NK-92 (cell line): ENCODE measurements around the gene KRAS.
"Not testable (repeated sequence)": the region's sequence is repeated elsewhere in the genome, so short reads cannot be mapped to it uniquely, and the experiment has no call there.

Experiments
- DNase-seq: peaks from one replicate; lab custom pipeline; 2025; ENCODE audit not compliant: unreplicated experiment; lab: John Stamatoyannopoulos, UW

The KRAS gene

DNA sequence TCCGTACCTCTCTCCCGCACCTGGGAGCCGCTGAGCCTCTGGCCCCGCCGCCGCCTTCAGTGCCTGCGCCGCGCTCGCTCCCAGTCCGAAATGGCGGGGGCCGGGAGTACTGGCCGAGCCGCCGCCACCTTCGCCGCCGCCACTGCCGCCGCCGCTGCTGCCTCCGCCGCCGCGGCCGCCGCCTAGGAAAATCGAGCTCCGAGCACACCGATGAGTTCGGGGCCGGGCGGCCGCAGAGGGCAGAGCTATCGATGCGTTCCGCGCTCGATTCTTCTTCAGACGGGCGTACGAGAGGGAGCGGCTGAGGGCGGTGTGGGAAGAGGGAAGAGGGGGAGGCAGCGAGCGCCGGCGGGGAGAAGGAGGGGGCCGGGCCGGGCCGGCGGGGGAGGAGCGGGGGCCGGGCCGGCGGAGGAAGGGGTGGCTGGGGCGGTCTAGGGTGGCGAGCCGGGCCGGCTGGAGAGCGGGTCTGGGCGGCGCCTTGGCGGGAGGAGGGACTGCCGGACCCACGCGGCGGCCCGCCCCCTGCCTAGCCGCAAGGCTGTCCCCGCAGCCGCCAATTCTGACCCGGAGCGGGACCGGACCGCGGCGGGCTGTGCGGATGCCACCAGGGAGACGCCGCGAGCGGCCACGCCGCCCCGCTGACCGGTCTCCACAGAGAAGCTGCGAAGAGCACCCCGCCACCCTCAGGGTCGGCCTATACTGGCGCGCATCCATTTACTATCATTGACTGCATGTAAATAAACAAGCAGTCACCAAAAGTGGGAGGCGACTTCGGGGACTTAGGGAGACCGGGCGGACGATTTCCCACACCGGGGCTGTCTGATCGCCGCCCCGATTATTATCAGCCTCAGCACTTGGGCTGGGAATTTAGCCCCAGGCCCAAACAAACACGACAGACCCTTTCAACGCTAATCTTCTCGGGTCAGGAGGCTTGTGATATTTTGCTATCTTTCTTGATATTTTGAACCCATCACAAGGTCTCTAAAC lies at the start of gene KRAS:
Gene KRAS, minus strand, starts transcription at position 186 of the 987 bp plus-strand sequence.
- peak; percentile 36 for DNase-seq

DNA sequence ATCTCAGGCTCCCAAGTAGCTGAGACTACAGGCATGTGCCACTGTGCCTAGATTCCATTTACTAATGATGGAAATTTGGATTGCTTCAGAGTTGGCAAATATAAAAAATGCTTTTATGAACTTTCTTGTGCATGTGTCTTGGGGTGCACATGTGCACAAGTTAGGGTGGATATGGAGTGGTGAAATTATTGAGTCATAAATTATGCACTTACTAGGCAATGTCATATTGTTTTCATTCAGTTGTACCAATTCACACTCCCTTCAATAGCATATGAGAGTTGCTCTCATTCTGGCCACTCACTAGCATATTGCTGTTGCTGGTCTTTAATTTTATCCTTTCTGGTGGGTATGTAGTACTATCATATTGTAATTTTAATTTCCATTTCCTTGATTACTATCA lies 45.7 kb upstream of the KRAS start:
- no peak for DNase-seq

DNA sequence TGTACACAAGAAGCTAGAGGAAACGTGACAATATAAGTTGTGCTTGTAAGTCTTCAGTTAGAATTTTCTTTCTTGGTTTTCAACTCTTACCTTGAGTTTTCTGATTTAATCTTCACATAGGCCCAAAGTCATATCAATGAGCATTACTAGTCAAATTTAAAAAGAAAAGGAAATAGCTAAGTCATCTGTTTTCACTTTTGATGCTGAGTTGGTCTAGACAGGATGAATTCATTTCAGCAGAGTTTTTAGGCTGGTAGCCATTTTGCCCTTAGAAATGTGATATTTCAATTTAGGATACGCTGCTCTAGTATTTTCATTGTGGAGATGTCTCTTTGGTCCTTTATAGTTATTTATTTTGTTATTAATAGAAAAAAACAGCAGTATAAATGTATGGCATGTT lies 44.6 kb upstream of the KRAS start:
- DNase-seq: no peak

DNA sequence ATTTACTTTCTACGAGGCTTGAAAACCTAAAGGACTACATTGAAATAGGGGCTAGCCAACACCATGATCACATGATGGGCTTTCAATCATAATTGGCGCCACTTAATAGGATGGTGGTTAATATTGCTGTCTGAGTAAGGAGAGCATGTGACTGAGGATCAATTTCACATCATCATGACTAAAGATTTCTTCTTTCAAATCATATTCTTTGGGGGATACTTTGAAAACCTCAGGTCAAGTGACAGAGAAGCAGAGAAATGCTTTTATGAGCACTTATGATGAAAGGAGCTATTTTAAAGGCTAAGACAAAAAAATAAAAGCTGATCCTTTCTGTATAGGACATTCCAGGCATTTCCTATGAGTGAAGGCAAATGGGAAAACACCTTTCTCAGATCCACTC lies 42.9 kb upstream of the KRAS start:
- DNase-seq: no peak

DNA sequence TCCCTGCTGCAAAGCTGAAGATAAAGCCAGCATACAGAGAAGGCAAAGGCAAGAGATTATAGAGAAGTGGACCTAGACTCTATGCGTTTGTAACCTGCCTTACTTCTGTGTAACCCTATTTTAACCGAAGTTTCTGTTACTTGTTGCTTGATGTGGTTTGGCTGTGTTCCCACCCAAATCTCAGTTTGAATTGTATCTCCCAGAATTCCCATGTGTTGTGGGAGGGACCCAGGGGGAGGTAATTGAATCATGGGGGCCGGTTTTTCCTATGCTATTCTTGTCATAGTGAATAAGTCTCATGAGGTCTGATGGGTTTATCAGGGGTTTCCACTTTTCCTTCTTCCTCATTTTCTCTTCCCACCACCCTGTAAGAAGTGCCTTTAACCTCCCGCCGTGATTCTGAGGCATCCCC lies 42.1 kb upstream of the KRAS start:
- DNase-seq: not testable (repeated sequence)

DNA sequence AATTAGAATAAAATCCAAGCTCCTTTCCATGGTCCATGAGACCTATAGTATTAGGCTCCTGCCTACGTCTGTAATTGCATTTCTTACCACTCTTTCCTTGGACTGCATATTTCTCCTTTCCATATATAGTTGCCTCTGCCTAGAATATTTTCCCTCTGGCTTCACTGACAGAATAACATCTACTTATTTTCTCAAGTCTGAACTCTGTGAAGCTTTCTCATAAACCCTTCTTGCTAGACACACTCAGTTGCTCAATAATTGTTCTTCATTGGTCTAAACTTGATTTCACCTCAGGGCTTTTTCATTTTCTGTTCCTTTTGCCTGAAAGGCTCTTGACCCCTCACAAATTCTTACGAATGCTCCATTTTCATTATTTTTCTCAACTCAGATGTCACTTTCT lies 36.9 kb upstream of the KRAS start:
- DNase-seq: no peak

DNA sequence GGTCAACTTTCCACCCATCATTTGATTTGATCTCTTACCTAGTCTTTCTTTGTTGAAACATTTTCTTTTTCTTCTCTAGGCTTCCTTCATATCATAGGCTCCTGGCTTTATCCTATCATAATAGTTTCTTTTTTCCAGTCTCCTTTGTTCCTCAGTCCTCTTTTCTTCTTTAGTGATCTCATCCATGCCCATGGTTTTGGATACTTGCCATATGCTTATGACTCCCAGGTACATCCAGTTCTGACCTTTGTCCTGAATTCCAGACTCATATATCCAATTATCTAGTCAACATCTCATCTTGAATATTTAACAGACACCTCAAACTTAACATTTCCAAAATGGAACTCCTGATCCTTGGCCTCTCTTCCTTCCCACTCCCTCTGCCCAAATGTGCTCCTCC lies 36.1 kb upstream of the KRAS start:
- DNase-seq: no peak

DNA sequence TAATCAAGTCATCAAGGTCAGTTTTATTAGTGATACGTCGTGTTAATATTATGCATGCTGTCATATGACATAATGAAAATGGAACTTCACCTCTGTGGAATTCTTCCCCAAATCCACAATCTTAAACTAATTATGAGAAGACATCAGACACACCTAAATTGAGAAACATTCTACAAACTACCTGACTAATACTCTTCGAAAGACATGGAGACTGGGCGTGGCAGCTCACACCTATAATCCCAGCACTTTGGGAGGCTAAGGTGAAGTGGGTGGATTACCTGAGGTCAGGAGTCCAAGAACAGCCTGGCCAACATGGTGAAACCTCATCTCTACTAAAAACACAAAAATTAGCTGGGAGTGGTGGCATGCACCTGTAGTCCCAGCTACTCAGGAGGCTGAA lies 33.3 kb upstream of the KRAS start:
- no peak for DNase-seq

DNA sequence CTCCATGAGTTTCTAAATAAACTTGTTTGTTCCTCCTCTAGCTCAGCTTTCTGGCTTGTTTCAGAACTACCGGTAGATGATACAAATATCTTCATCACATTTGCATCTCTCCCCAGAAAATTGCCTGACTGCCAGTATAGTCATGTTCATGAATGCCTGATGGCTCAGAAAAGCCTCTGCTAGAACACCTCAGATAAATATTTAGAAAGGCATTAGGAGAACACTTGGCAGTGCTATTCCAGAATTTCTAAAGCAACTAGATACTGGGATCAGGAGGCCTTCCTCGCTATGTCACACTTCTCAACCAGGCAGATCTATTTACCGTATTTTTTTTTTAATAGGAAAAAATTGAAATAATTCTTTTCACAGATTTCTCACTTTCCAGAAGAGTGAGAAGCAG lies 32.3 kb upstream of the KRAS start:
- no peak for DNase-seq

DNA sequence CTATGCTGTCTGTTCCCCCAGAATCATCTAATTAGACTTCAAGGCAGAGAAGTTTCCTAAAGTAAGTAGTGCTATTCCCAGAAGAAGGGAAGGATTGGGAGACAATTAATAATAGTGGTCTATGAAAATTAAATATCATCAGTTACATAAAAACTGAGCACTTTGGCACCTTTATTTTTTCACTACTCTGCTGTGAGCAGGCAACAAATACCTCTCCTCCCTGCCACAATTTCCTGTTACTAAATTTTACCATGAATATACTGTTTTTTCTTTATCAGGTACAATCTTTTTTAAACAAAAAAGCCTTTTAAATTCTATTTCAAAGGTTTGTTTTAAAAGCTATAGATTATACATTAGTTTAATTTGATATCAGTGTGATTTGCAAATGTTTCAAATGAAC lies 29.4 kb upstream of the KRAS start:
- no peak for DNase-seq

DNA sequence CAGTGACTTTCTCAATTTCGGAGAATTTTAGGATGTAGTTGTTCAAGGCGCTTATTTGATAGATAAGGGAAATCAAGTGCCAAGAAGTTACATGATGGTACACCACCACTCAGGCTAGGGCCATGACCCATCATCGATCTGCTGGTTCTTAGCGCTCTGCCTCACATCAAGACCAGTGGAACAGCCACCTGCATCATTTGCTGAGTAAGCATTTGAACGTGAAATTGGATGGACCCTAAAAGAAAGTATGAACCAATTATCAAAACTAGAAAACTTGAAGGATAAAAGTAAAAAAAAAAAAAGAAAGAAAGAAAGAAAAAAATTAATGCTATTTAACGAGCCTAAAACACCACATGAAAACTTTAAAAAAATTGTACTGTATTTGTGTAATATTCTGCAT lies 27.5 kb upstream of the KRAS start:
- no peak for DNase-seq

DNA sequence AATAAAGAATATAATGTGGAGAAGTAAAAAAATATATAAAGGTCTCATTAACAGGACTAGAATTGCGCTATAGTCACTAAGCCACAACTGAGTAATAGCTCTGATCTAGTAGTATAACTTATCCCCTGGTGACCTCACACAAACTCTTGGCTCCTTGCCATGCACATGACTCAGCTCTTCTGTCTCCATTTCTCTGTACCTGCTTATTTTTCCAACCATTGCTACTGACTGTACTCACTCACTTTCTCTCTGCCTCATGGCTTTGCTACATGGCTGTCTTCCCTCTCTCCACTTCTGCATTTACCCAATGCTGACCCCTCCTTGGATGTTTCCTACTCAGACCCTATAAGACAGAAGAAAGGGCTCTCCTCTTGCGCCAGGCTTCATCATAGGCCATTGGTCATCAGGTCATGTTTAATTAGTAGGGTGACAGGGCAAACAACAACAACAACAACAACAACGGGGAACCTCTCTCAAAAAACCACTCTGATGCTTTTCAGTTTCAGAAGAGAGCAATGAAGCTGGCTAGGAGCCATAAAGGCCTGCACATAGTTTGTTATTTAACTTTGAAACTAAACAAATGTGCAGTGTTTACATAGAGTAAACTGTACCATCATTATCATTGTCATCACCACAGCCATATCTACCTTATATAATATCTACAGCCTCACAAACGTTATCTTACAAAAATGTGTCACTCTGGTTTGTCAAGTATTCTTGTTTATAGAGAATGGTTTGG lies 25.6 kb upstream of the KRAS start:
- no peak for DNase-seq

DNA sequence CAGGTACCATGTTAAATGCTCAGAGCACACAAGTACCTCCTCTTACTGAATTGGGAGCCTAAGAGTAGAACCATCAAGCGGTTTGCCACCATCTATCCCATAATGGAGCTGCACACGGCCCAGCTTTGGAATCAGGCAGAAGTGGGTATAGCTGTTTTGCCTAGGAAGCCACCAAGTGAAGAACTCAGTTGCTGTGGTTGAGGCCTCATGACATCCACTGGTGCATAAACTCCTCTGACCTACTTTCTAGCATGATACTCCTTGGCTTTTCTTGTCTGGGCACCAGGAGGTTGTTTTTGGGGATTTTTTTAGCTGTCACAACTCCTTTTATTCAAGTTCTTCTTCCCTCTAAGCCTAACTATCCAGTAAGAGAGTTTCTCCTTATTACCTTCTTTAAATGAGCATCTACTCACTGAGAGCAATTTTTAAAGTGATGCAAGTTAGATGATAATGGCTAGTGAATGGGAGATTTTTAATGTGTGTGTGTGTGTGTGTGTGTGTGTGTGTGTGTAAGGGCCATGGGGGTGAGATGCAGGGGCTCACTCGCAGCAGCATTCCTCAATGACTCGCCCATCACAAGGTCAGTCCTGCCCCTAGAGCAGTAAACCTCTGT lies 20.9 kb upstream of the KRAS start:
- DNase-seq: no peak

DNA sequence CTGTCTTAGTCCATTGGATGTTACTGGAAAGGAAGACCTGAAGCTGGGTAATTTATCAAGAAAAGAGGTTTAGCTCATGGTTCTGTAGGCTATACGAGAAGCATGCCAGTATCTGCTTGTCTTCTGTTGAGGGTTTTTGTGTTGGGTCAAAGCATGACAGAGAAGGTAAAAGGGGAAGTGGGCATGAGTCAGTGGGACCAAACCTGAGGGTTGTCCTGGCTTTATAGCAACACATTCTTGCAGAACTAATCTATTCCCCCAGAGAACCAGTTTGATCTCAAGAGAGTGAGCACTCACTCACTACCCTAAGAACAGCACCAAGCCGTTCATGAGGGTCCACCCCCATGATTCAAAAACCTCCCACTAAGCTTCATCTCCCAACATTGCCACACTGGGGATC lies 19.0 kb upstream of the KRAS start:
- no peak for DNase-seq

DNA sequence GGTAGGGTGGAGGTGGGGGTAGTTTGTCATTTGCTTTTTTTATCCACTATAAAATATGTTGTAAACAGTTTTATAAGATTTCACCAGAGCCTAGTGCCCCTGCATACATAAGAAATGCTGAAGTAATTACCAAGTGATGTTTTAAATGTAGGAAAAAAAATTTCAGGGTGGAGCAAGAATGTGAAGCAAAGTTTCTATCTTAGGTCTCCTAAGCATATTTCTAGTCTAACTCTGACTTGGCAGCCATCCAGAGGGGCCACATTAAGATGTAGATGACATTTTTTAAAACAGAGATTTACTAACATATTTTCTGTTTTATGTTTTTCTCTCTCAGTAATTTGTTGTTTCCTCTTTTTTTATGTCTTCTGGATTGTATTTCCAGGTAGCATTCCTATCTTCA lies 15.8 kb upstream of the KRAS start:
- DNase-seq: no peak

DNA sequence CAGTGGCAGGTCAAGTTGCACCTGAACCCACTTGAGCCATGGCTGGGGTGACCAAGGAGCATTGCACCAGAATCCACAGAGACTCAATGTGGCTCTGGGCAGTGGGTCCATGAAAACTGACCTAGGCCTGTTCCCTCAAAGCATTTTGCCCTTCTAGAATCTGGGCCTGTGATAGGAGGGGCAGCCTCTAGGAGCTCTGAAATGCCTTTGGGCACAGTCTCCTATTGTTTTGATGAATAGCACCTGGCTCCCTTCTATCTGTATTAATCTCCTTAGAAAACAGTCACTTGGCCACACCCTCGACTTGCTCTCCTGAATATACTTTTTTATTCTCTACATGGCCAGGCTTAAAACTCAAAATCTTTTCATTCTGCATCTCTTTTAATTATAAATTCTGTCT lies 14.1 kb upstream of the KRAS start:
- no peak for DNase-seq

DNA sequence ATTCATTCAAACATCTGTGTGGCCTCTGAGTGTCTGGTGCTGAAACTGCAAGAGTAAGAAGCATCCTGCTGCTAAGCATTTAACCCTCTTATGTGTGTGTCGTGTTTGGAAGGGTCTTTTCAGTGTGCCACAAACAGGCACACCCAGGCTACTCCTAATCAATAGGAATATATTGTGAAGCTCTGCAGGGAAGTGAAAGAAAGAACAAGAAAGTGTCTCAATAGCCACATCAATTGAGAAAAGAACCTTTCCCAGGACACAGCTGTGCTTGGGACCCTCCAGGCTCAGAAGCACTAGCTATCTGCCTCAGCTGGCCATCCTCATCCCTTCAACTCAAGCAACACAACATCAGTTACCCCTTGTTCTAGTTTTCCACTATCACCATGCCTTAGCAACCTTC lies 13.4 kb upstream of the KRAS start:
- DNase-seq: no peak

DNA sequence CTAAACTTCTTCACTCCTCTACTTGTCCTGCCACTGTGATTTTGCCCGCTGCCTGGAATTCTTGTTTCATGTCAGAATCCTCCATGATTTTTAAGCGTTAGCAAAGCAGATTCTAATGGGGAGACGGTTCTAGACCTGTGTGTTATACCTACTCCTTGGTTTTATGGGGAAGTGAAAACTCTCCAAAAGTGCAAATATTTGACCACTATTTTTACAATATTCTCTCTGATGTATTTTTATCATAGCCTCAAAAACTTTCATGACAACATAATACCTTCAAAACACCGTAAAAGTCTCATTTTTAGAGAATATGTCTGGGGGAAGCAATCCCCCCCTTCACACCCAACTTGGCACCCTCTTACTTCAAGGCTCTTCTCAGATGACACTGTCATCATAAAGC lies 12.9 kb upstream of the KRAS start:
- DNase-seq: no peak

DNA sequence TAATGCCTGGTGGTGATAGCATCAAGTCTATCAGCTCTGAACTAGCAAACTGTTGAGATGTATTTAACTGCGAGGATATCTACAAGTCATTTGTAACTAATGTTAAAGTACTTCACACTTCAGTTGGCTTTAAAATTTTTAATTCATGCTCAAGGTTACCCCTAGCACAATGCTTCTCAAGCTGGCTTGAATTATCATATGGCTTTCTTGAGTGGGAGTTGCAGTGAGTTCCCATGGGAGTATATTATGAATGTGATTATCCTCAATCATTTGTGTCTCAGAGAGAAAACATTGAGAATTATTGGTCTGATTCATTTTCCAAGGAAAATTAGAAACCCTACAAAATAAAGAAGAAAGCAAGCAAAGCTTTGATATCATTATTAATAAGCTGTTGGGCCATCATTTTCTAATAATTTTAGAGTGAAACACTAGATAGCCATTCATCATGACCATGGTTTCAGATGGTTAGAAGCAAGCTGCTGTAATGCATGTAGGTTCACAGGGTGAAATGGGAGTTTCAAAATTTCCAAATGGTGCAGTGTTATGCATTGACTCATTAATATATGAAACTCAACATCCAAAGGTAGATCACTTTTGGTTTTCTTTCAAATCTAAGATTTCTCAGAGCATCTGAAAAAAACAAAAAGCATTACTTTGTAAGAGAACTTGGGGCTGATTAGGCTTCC lies 11.8 kb upstream of the KRAS start:
- DNase-seq: no peak

DNA sequence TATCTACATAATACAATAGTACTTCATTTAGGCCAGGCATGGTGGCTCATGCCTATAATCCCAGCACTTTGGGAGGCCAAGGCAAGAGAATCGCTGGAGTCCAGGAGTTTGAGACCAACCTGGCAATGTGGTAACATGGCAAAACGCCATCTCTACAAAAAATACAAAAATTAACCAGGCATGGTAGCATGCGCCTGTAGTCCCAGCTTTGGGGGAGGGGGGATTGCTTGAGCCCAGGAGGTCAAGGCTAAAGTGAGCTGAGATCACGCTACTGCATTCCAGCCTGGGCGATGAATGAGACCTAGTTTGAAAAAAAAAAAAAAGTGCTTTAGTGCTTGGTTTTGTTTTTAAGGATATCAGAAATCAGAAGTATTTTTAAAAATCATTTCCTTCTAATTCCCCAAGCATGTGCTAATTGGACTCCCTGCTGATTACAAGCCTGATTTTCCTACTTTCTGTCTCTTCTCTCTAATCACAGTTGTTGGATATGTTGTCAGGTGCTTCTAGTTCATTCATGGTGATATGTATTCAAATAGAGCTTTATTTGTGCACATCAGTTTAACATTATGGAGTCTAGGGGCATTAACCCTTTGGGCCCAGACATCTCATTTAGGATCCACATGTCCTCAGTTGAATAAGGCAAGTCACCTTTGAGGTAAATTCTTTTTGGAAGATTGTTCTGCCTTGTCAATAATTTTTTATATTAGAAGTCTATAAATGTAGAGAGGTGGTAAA lies 7.0 kb upstream of the KRAS start:
- no peak for DNase-seq

DNA sequence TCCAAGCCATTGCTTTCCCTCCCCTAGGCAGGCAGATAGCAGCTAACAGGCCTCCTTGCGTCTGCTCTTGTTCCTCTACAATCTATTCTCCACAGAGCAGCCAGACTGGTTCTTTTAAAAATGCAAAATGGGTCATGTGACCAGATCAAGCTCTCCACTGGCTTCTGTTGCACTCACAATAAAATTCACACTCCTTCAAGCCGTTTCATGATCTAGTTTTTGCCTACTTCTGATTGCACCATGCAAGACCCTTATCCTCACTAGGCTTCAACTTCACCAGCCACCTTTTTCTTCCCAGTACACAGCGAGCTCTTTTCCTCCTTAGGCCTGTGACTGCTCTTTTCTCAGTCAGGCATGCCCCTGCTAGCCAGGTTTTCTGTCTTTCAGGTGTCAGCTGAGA lies 6.1 kb upstream of the KRAS start:
- DNase-seq: no peak
